ENCODE data around the gene HS3ST5. TPM values are rescaled to one million over a fixed set of nuclear protein-coding genes. Genes with fewer than 3 reads are reported as not detected.

The HS3ST5 gene
- total and polyA plus RNA-seq, 2 donors (not counting 3 experiments of a cell fraction or from before 2014, with no cell fraction given), result not detected

DNA sequence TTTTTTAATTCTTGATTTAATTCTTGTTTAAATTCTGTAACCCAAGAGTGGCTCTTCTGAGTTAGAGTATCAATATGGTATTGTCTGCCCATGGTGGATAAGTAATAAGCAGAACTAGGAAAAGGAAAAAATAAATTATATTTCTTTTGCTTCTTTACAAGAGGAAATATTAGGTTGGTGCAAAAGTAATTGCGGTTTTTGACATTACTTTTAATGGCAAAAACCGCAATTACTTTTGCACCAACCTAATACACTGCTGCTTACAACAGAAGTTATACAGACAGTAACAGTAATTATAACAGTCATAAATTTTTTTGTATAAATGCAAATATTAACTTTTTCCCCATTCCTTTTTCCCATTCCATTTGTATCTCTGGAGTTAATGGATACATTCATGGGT is 65.6 kb downstream of the HS3ST5 start:
- DNase-seq (ENCODE audit: low read depth, low spot score) (no peak), FAIRE-seq (no peak)
- ChIA-PET CTCF (interaction anchor here (2.0 kb wide), 1 partner anchor 28 kb away, joined by 5 read pairs; no protein-coding TSS in a partner anchor), POLR2A (no interaction called here)
- no peak overlapping the region for H2AFZ ChIP-seq (ENCODE audit: low read depth, low read length)
- no peaks in the 10 kb centered on the region for H4K20me1 ChIP-seq (replicated peaks; ENCODE audit: control insufficient read depth, extremely low read depth, insufficient read depth, low read length)
- no peak overlapping the region for H3K27ac ChIP-seq (ENCODE audit: insufficient read depth, low read depth, low read length)
- H3K9me3 ChIP-seq (replicated peaks; ENCODE audit: control insufficient read depth, insufficient read depth, low read length), result no peaks in the 10 kb centered on the region
- no peaks in the 10 kb centered on the region for H3K36me3 ChIP-seq (ENCODE audit: control insufficient read depth in 2 of 2, extremely low read depth in 1 of 2, insufficient read depth in 2 of 2, low read length in 2 of 2)
- TF ChIP-seq POLR2A (IDR thresholded peaks at IDR 0.05; ENCODE audit: low read depth, low read length), result no peak
- TF ChIP-seq MYC (IDR thresholded peaks at IDR 0.05; ENCODE audit: low read depth, low read length), result no peak
- no peak for TF ChIP-seq JUN (IDR thresholded peaks at IDR 0.05; ENCODE audit: borderline replicate concordance, insufficient read depth, insufficient read length, low read depth)
- TF ChIP-seq GATA2 (IDR thresholded peaks at IDR 0.05; ENCODE audit: insufficient read depth, insufficient read length, low read depth, low read length), result no peak
- no peak for TF ChIP-seq EZH2 (IDR thresholded peaks at IDR 0.05; ENCODE audit: borderline replicate concordance, low read depth, low read length, severe bottlenecking)
- no peak for TF ChIP-seq POLR2AphosphoS5 (IDR thresholded peaks at IDR 0.05; ENCODE audit: insufficient read depth, low read depth, low read length)
- TF ChIP-seq FOS (IDR thresholded peaks at IDR 0.05; ENCODE audit: borderline replicate concordance, insufficient read depth, low read length), result no peak
- TF ChIP-seq, protein P1, sequence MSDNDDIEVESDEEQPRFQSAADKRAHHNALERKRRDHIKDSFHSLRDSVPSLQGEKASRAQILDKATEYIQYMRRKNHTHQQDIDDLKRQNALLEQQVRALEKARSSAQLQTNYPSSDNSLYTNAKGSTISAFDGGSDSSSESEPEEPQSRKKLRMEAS (IDR thresholded peaks at IDR 0.05; ENCODE audit: insufficient read depth, insufficient read length), result no peak
- TF ChIP-seq, protein P2, sequence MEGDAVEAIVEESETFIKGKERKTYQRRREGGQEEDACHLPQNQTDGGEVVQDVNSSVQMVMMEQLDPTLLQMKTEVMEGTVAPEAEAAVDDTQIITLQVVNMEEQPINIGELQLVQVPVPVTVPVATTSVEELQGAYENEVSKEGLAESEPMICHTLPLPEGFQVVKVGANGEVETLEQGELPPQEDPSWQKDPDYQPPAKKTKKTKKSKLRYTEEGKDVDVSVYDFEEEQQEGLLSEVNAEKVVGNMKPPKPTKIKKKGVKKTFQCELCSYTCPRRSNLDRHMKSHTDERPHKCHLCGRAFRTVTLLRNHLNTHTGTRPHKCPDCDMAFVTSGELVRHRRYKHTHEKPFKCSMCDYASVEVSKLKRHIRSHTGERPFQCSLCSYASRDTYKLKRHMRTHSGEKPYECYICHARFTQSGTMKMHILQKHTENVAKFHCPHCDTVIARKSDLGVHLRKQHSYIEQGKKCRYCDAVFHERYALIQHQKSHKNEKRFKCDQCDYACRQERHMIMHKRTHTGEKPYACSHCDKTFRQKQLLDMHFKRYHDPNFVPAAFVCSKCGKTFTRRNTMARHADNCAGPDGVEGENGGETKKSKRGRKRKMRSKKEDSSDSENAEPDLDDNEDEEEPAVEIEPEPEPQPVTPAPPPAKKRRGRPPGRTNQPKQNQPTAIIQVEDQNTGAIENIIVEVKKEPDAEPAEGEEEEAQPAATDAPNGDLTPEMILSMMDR (IDR thresholded peaks at IDR 0.05; ENCODE audit: extremely low read depth in 1 of 2, insufficient read depth in 1 of 2, low read depth in 1 of 2, low read length in 2 of 2), result no peak
- intact Hi-C loops (cut with micrococcal nuclease), result no loop called here
- no TSS peak for BruUV-seq (replicated peaks)
- H3K4me3 ChIP-seq (replicated peaks in 1 of 3; ENCODE audit: insufficient read depth in 1 of 3, low read depth in 1 of 3, low read length in 3 of 3), result no peak overlapping the region
- H3K9ac ChIP-seq (replicated peaks; ENCODE audit: extremely low read depth, insufficient read depth, low read length), result no peak overlapping the region
- no peak overlapping the region for H3K4me2 ChIP-seq (ENCODE audit: insufficient read depth, low read length)
- no peaks in the 10 kb centered on the region for H3K79me2 ChIP-seq (ENCODE audit: control insufficient read depth, insufficient read depth, low read length)
- no peaks in the 10 kb centered on the region for H3K4me1 ChIP-seq (ENCODE audit: control insufficient read depth, extremely low read depth, insufficient read depth, low read length)
- H3K9me1 ChIP-seq (replicated peaks; ENCODE audit: control insufficient read depth, extremely low read depth, insufficient read depth, low read length), result no peaks in the 10 kb centered on the region
- dilution Hi-C loops (cut with MboI; ENCODE audit: extremely low pct_ligation_motif_present, low sequenced_read_pairs), result no loop called here
- H3K27me3 ChIP-seq (ENCODE audit: control insufficient read depth in 2 of 2, insufficient read depth in 2 of 2, low read length in 2 of 2), result peaks cover 0 to 3% of the 10 kb centered on the region in 2 experiments
